Stimulated activated CD8-positive, alpha-beta memory T cell treated with anti-CD3 and anti-CD28 coated beads, Interleukin-2, amount 100 ng/mL, for 1 hour (primary cell): Measurements from ENCODE around the gene TWIST2.

Experiments
- DNase-seq, 2 donors: peaks; one replicate each; pipeline ENCODE4 v3.0.0-alpha.2; 2020; ENCODE audit warnings: low read depth in 2 of 2

TWIST2 gene

GRCh38 chr2:238939521-238940403, 91.9 kb downstream of the TWIST2 start:
- no peak for DNase-seq

- no peak for DNase-seq
Observed at GRCh38 chr2:238940806-238941205, 92.9 kb downstream of the TWIST2 start.

- no peak for DNase-seq
Observed at GRCh38 chr2:238941262-238941792, 93.4 kb downstream of the TWIST2 start.

- no peak for DNase-seq
Observed at GRCh38 chr2:238942080-238942725, 94.3 kb downstream of the TWIST2 start.

GRCh38 chr2:238942726-238943300, 94.9 kb downstream of the TWIST2 start:
- DNase-seq = no peak

GRCh38 chr2:238943338-238944067, 95.6 kb downstream of the TWIST2 start:
- DNase-seq = no peak

GRCh38 chr2:238945433-238946150, 97.7 kb downstream of the TWIST2 start:
- no peak for DNase-seq

- DNase-seq = no peak
Observed at GRCh38 chr2:238946318-238947242, 98.7 kb downstream of the TWIST2 start.

- no peak for DNase-seq
Observed at GRCh38 chr2:238947243-238947760, 99.4 kb downstream of the TWIST2 start.

- DNase-seq = no peak
Observed at GRCh38 chr2:238947920-238948710, 100.2 kb downstream of the TWIST2 start.

GRCh38 chr2:238948765-238949641, 101.1 kb downstream of the TWIST2 start:
- DNase-seq = no peak

GRCh38 chr2:238949710-238950345, 101.9 kb downstream of the TWIST2 start:
- DNase-seq = no peak

- no peak for DNase-seq
Observed at GRCh38 chr2:238950551-238950950, 102.7 kb downstream of the TWIST2 start.

GRCh38 chr2:238952261-238952919, 104.5 kb downstream of the TWIST2 start:
- no peak for DNase-seq

GRCh38 chr2:238954841-238955591, 107.1 kb downstream of the TWIST2 start:
- no peak for DNase-seq
